Activated CD8-positive, alpha-beta T cell treated with anti-CD3 and anti-CD28 coated beads for 36 hours (primary cell): Measurements from ENCODE around the gene MB21D2. TPM values are rescaled to one million over a fixed set of nuclear protein-coding genes. Genes with fewer than 3 reads are reported as not detected.
A peak's percentile ranks its signal among the peaks of the same experiment; 100 is the strongest.

Experiments used
- ATAC-seq: fragments of 200-7000 bp; cut with Tn5 transposase; one replicate; pipeline ENCODE4 v1.10.0; 2021; ENCODE audit warnings: mild to moderate bottlenecking, moderate library complexity
- CTCF ChIA-PET: fragments of 350-600 bp; sonication (Branson Sonifier 250); formaldehyde crosslinking; loops from one replicate; lab custom pipeline; 2021; ENCODE audit warnings: antibody characterized with exemption; lab: Charles Lee
- POLR2A ChIA-PET: fragments of 350-600 bp; sonication (Branson Sonifier 250); formaldehyde crosslinking; loops from one replicate; lab custom pipeline; 2021; ENCODE audit warnings: antibody characterized with exemption; lab: Charles Lee
- DNase-seq: peaks from one replicate; pipeline ENCODE4 v3.0.0-alpha.2; 2020
- H3K27ac Mint-ChIP-seq: one replicate; pipeline ENCODE4 v1.8.0; 2021; ENCODE audit warnings: mild to moderate bottlenecking, mixed read lengths
- H3K27me3 Mint-ChIP-seq: one replicate; pipeline ENCODE4 v1.8.0; 2021; ENCODE audit warnings: mixed read lengths
- H3K36me3 Mint-ChIP-seq: one replicate; pipeline ENCODE4 v1.8.0; 2021; ENCODE audit warnings: low read depth, mixed read lengths
- H3K4me1 Mint-ChIP-seq: one replicate; pipeline ENCODE4 v1.8.0; 2021; ENCODE audit warnings: low read depth, mixed read lengths
- H3K4me3 Mint-ChIP-seq: one replicate; pipeline ENCODE4 v1.8.0; 2021; ENCODE audit warnings: mild to moderate bottlenecking, moderate library complexity, mixed read lengths
- H3K9me3 Mint-ChIP-seq: one replicate; pipeline ENCODE4 v1.8.0; 2021; ENCODE audit warnings: mixed read lengths
- CTCF ChIP-seq: fragments of 200-600 bp; IDR thresholded peaks from one replicate; pipeline ENCODE4 v1.8.0; 2022; ENCODE audit warnings: antibody characterized with exemption, mild to moderate bottlenecking
- intact Hi-C: fragments of 100-400 bp; cut with micrococcal nuclease; formaldehyde crosslinking; loops from one replicate; pipeline ENCODE4 v1.10.0; 2022
- total RNA-seq, 2 experiments: library from RNA; stranded (reverse); gene quantifications; one replicate each; pipeline ENCODE4 v1.2.3, GENCODE V29; 2021

MB21D2 gene
- total RNA-seq, 2 experiments from 2014 or later, result 3.1 to 3.2 TPM

- no peak for TF ChIP-seq CTCF
- ChIA-PET POLR2A (interaction anchor here (1.5 kb wide), 2 partner anchors 76 to 83 kb away, joined by 3 to 5 read pairs; no protein-coding TSS in a partner anchor), CTCF (interaction anchor here (0.7 to 6.5 kb wide), 12 partner anchors 10 to 755 kb away, joined by 3 to 124 read pairs (median 4); partner anchors contain the start of gene MB21D2)
- Mint-ChIP-seq H3K9me3 (no peaks in the 10 kb centered on the region), H3K4me1 (peaks cover 22% of the 10 kb centered on the region), H3K27ac (peak overlapping the region; percentile 72), H3K4me3 (no peak overlapping the region), H3K36me3 (no peaks in the 10 kb centered on the region), H3K27me3 (no peaks in the 10 kb centered on the region)
- intact Hi-C loops, result loop anchor here (2.0 to 5.0 kb wide), 3 partner anchors 80 to 224 kb away; partner anchors contain the start of gene MB21D2
- peak; percentile 31 for DNase-seq
- ATAC-seq, result peak; percentile 78
Measured at GRCh38 chr3:192817053-192817452, 100.6 kb downstream of the MB21D2 start.

- intact Hi-C loops, result loop anchor here (2.0 to 5.0 kb wide), 3 partner anchors 81 to 224 kb away; partner anchors contain the start of gene MB21D2
- peak; percentile 69 for TF ChIP-seq CTCF
- no peaks in the 10 kb centered on the region for H3K27me3 Mint-ChIP-seq
- H3K4me3 Mint-ChIP-seq, result no peak overlapping the region
- ATAC-seq (no peak), DNase-seq (no peak)
- H3K27ac Mint-ChIP-seq, result no peak overlapping the region
- ChIA-PET POLR2A (no interaction called here), CTCF (interaction anchor here (0.7 to 6.5 kb wide), 14 partner anchors 9 to 756 kb away, joined by 3 to 124 read pairs (median 4); partner anchors contain the start of gene MB21D2)
- no peaks in the 10 kb centered on the region for H3K9me3 Mint-ChIP-seq
- H3K36me3 Mint-ChIP-seq, result no peaks in the 10 kb centered on the region
- H3K4me1 Mint-ChIP-seq, result peaks cover 22% of the 10 kb centered on the region
Measured at GRCh38 chr3:192816351-192816750, 101.3 kb downstream of the MB21D2 start.

GRCh38 chr3:192812743-192813383 is 104.8 kb downstream of the MB21D2 start:
- intact Hi-C loops, result no loop called here
- ATAC-seq, result no peak
- Mint-ChIP-seq H3K4me1 (peaks cover 10% of the 10 kb centered on the region), H3K36me3 (no peaks in the 10 kb centered on the region), H3K9me3 (no peaks in the 10 kb centered on the region), H3K27me3 (no peaks in the 10 kb centered on the region), H3K4me3 (no peak overlapping the region), H3K27ac (no peak overlapping the region)
- TF ChIP-seq CTCF, result peak; percentile 17
- POLR2A ChIA-PET, result no interaction called here
- DNase-seq, result peak; percentile 41
- CTCF ChIA-PET, result interaction anchor here (0.8 to 6.5 kb wide), 21 partner anchors 9 to 759 kb away, joined by 3 to 124 read pairs (median 3); partner anchors contain the start of gene MB21D2

GRCh38 chr3:192805711-192806110 is 111.9 kb downstream of the MB21D2 start:
- Mint-ChIP-seq H3K4me3 (no peak overlapping the region), H3K27me3 (no peaks in the 10 kb centered on the region), H3K9me3 (no peaks in the 10 kb centered on the region), H3K27ac (no peak overlapping the region), H3K4me1 (no peaks in the 10 kb centered on the region), H3K36me3 (no peaks in the 10 kb centered on the region)
- ChIA-PET CTCF (interaction anchor here (1.1 kb wide), 1 partner anchor 238 kb away, joined by 3 read pairs; no protein-coding TSS in a partner anchor), POLR2A (no interaction called here)
- no peak for DNase-seq
- no peak for TF ChIP-seq CTCF
- ATAC-seq, result no peak
- intact Hi-C loops, result no loop called here

- ATAC-seq (no peak), DNase-seq (no peak)
- H3K4me1 Mint-ChIP-seq, result no peaks in the 10 kb centered on the region
- no peaks in the 10 kb centered on the region for H3K27me3 Mint-ChIP-seq
- POLR2A ChIA-PET, result no interaction called here
- intact Hi-C loops, result loop anchor here (5.0 kb wide), 1 partner anchor 337 kb away; no protein-coding TSS in a partner anchor
- CTCF ChIA-PET, result interaction anchor here (1.1 to 2.1 kb wide), 2 partner anchors 237 kb away, joined by 3 to 10 read pairs; no protein-coding TSS in a partner anchor
- H3K4me3 Mint-ChIP-seq, result no peak overlapping the region
- TF ChIP-seq CTCF, result no peak
- H3K27ac Mint-ChIP-seq, result no peak overlapping the region
- H3K36me3 Mint-ChIP-seq, result no peaks in the 10 kb centered on the region
- H3K9me3 Mint-ChIP-seq, result no peaks in the 10 kb centered on the region
Measured at GRCh38 chr3:192804502-192804901, 113.2 kb downstream of the MB21D2 start.
